ENCODE data around the gene CASP8AP2. TPM values are rescaled to one million over a fixed set of nuclear protein-coding genes. Genes with fewer than 3 reads are reported as not detected.
"Not testable (repeated sequence)": the region's sequence is repeated elsewhere in the genome, so short reads cannot be mapped to it uniquely, and the experiment has no call there.

The CASP8AP2 gene
- 1 to 10 TPM; 3.2 to 4.4 TPM for polyA plus RNA-seq

DNA sequence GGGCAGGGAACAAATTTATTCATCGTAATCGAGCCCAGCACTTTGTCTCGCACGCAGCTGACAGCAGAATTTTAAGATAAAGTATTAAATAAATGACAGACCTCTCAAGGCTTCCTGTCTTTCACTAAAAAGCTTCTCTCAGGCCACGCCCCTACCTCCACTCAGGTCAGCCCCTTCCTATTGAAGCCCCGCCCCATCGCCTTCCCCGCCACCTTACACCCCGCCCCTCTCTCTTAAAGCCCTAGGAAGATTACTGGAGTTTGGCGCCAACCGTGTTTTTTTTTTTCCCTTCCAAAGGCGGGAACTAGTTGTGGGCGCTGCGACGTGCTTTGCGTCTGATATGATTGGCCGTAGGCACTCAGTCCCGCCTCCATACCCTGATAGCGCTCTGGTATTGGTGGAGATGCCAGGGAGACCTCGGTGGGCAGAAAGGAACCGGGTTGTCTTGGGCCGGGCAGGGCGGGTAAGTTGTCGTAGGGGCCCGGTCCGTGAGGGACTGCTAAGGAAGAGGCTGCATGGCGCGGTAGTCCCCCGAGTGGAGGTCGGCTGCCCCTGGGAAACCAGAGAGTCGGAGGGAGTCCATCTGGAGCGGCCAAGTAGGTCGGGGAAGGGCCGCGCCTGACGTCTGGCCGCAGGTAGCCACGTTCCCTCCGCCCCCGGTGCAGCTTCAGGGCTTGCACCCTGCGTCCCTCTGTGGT, at the start of gene CASP8AP2:
Gene CASP8AP2 (plus strand): TSS at position 409 of the 698 bp plus-strand sequence.
- Histone ChIP-seq H3K36me3 (ENCODE audit: control insufficient read depth in 2 of 2, insufficient read depth in 2 of 2, low read length in 1 of 2) (no peaks in the 10 kb centered on the region), H3K4me1 (ENCODE audit: control insufficient read depth in 2 of 2, insufficient read depth in 2 of 2, low read length in 1 of 2) (peaks cover 0 to 2% of the 10 kb centered on the region in 2 donors), H3K27me3 (ENCODE audit: control insufficient read depth in 1 of 2, insufficient read depth in 2 of 2, low read length in 2 of 2) (no peaks in the 10 kb centered on the region), H3K27ac (ENCODE audit: low read depth in 2 of 2, low read length in 1 of 2) (peak within 1 kb of the TSS; percentile 78 to 94), H3K9me3 (ENCODE audit: control insufficient read depth in 2 of 2, insufficient read depth in 1 of 2, low read depth in 1 of 2, low read length in 1 of 2) (no peaks in the 10 kb centered on the region), H3K4me3 (ENCODE audit: low read depth in 1 of 2, low read length in 2 of 2) (peak within 1 kb of the TSS; percentile 74 to 92)
- WGBS, 2 donors = 0% methylated on average over 39 to 41 of the region's 41 CpGs

GRCh38 chr6:89781070-89782034, 48.3 kb upstream of the CASP8AP2 start:
- H3K4me1 ChIP-seq (ENCODE audit: control insufficient read depth in 2 of 2, insufficient read depth in 2 of 2, low read length in 1 of 2) = no peaks in the 10 kb centered on the region
- H3K36me3 ChIP-seq (ENCODE audit: control insufficient read depth in 2 of 2, insufficient read depth in 2 of 2, low read length in 1 of 2) = peaks cover 2 to 3% of the 10 kb centered on the region in 2 donors
- H3K9me3 ChIP-seq (ENCODE audit: control insufficient read depth in 2 of 2, insufficient read depth in 1 of 2, low read depth in 1 of 2, low read length in 1 of 2) = no peaks in the 10 kb centered on the region
- H3K27ac ChIP-seq (ENCODE audit: low read depth in 2 of 2, low read length in 1 of 2) = no peak overlapping the region
- WGBS, 2 donors = 91 to 92% methylated on average over 6 of the region's 6 CpGs
- no peak overlapping the region for H3K4me3 ChIP-seq (ENCODE audit: low read depth in 1 of 2, low read length in 2 of 2)
- no peaks in the 10 kb centered on the region for H3K27me3 ChIP-seq (ENCODE audit: control insufficient read depth in 1 of 2, insufficient read depth in 2 of 2, low read length in 2 of 2)

DNA sequence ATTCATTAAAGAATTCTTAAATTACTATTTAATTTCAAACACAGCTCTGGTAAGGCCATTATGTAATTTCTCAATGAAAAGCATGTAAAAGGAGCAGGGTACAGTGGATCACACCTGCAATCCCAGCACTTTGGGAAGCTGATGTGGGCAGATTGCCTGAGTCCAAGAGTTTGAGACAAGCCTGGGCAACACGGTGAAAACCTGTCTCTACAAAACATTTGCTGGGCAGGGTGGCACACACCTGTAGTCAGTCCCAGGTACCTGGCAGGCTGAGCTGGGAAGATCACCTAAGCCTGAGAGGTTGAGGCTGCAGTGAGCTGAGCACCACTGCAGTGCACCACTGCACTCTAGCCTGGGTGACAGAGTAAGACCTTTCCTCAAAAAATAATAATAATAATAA, 47.5 kb upstream of the CASP8AP2 start:
- 61 to 70% methylated on average over 1 of the region's 1 CpG for WGBS, 2 donors
- H3K4me3 ChIP-seq (ENCODE audit: low read depth in 1 of 2, low read length in 2 of 2) = no peak overlapping the region
- no peaks in the 10 kb centered on the region for H3K4me1 ChIP-seq (ENCODE audit: control insufficient read depth in 2 of 2, insufficient read depth in 2 of 2, low read length in 1 of 2)
- no peaks in the 10 kb centered on the region for H3K9me3 ChIP-seq (ENCODE audit: control insufficient read depth in 2 of 2, insufficient read depth in 1 of 2, low read depth in 1 of 2, low read length in 1 of 2)
- H3K27ac ChIP-seq (ENCODE audit: low read depth in 2 of 2, low read length in 1 of 2) = no peak overlapping the region
- H3K36me3 ChIP-seq (ENCODE audit: control insufficient read depth in 2 of 2, insufficient read depth in 2 of 2, low read length in 1 of 2) = peaks cover 2 to 3% of the 10 kb centered on the region in 2 donors
- H3K27me3 ChIP-seq (ENCODE audit: control insufficient read depth in 1 of 2, insufficient read depth in 2 of 2, low read length in 2 of 2) = no peaks in the 10 kb centered on the region

DNA sequence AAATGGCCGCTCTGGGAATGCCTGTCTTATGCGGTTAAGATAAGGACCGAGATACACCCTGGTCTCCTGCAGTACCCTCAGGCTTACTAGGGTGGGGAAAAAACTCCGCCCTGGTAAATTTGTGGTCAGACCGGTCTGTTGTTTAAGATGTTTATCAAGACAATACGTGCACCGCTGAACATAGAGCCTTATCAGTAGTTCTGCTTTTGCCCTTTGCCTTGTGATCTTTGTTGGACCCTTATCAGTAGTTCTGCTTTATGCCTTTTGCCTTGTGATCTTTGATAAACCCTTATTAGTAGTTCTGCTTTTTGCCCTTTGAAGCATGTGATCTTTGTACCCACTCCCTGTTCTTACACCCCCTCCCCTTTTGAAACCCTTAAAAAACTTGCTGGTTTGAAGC, 46.4 kb upstream of the CASP8AP2 start:
- H3K27ac ChIP-seq (ENCODE audit: low read depth in 2 of 2, low read length in 1 of 2); H3K36me3 ChIP-seq (ENCODE audit: control insufficient read depth in 2 of 2, insufficient read depth in 2 of 2, low read length in 1 of 2); H3K9me3 ChIP-seq (ENCODE audit: control insufficient read depth in 2 of 2, insufficient read depth in 1 of 2, low read depth in 1 of 2, low read length in 1 of 2); H3K4me1 ChIP-seq (ENCODE audit: control insufficient read depth in 2 of 2, insufficient read depth in 2 of 2, low read length in 1 of 2); H3K4me3 ChIP-seq (ENCODE audit: low read depth in 1 of 2, low read length in 2 of 2); H3K27me3 ChIP-seq (ENCODE audit: control insufficient read depth in 1 of 2, insufficient read depth in 2 of 2, low read length in 2 of 2): not testable (repeated sequence)
- WGBS, 2 donors = 90 to 91% methylated on average over 7 of the region's 7 CpGs

DNA sequence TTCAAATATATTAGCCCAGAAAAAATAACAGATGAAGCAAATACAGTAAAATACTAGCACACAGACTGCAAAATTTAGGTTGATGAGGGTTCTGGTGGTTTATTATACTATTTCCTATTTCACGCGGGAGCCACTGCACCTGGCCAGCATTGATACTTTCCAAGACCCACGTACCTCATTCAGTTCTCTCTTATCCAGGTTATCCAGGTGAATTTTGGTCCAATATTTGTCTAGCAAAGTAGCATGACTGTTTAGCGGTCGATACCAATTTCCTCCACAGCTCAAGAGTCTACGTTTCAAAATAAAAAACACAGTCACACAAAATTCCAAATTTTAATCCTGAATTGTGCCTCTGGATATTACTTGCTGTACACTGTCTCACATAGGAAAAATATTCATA, 44.8 kb upstream of the CASP8AP2 start:
- Histone ChIP-seq H3K9me3 (ENCODE audit: control insufficient read depth in 2 of 2, insufficient read depth in 1 of 2, low read depth in 1 of 2, low read length in 1 of 2) (no peaks in the 10 kb centered on the region), H3K4me1 (ENCODE audit: control insufficient read depth in 2 of 2, insufficient read depth in 2 of 2, low read length in 1 of 2) (no peaks in the 10 kb centered on the region), H3K27ac (ENCODE audit: low read depth in 2 of 2, low read length in 1 of 2) (no peak overlapping the region), H3K27me3 (ENCODE audit: control insufficient read depth in 1 of 2, insufficient read depth in 2 of 2, low read length in 2 of 2) (no peaks in the 10 kb centered on the region), H3K36me3 (ENCODE audit: control insufficient read depth in 2 of 2, insufficient read depth in 2 of 2, low read length in 1 of 2) (peaks cover 2 to 6% of the 10 kb centered on the region in 2 donors), H3K4me3 (ENCODE audit: low read depth in 1 of 2, low read length in 2 of 2) (no peak overlapping the region)
- WGBS, 2 donors = 84 to 96% methylated on average over 6 of the region's 6 CpGs

DNA sequence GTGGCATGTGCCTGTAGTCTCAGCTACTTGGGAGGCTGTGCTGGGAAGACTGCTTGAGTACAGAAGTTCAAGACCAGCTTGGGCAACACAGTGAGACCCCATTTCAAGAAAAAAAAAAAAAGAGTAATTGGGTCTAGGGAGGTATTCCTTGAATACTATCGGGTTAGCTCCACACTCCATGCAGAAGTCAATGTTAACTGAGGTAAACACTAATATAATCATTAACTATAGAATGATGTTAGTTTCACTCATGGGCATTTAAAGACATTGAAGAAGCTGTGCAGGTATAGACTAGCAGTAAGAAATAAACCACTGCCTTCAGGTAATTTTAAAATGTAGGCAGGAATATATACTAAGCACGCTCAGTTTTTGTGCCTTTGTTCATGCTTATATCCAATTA, 42.7 kb upstream of the CASP8AP2 start:
- no peak overlapping the region for H3K27ac ChIP-seq (ENCODE audit: low read depth in 2 of 2, low read length in 1 of 2)
- H3K9me3 ChIP-seq (ENCODE audit: control insufficient read depth in 2 of 2, insufficient read depth in 1 of 2, low read depth in 1 of 2, low read length in 1 of 2) = no peaks in the 10 kb centered on the region
- 88 to 93% methylated on average over 2 of the region's 2 CpGs for WGBS, 2 donors
- no peaks in the 10 kb centered on the region for H3K27me3 ChIP-seq (ENCODE audit: control insufficient read depth in 1 of 2, insufficient read depth in 2 of 2, low read length in 2 of 2)
- H3K4me3 ChIP-seq (ENCODE audit: low read depth in 1 of 2, low read length in 2 of 2) = no peak overlapping the region
- no peaks in the 10 kb centered on the region for H3K4me1 ChIP-seq (ENCODE audit: control insufficient read depth in 2 of 2, insufficient read depth in 2 of 2, low read length in 1 of 2)
- peaks cover 2 to 3% of the 10 kb centered on the region in 2 donors for H3K36me3 ChIP-seq (ENCODE audit: control insufficient read depth in 2 of 2, insufficient read depth in 2 of 2, low read length in 1 of 2)

GRCh38 chr6:89787660-89788328, 41.9 kb upstream of the CASP8AP2 start:
- no peak overlapping the region for H3K4me3 ChIP-seq (ENCODE audit: low read depth in 1 of 2, low read length in 2 of 2)
- no peaks in the 10 kb centered on the region for H3K27me3 ChIP-seq (ENCODE audit: control insufficient read depth in 1 of 2, insufficient read depth in 2 of 2, low read length in 2 of 2)
- 80 to 81% methylated on average over 7 of the region's 7 CpGs for WGBS, 2 donors
- H3K36me3 ChIP-seq (ENCODE audit: control insufficient read depth in 2 of 2, insufficient read depth in 2 of 2, low read length in 1 of 2) = peaks cover 2 to 3% of the 10 kb centered on the region in 2 donors
- no peak overlapping the region for H3K27ac ChIP-seq (ENCODE audit: low read depth in 2 of 2, low read length in 1 of 2)
- H3K9me3 ChIP-seq (ENCODE audit: control insufficient read depth in 2 of 2, insufficient read depth in 1 of 2, low read depth in 1 of 2, low read length in 1 of 2) = no peaks in the 10 kb centered on the region
- no peaks in the 10 kb centered on the region for H3K4me1 ChIP-seq (ENCODE audit: control insufficient read depth in 2 of 2, insufficient read depth in 2 of 2, low read length in 1 of 2)

GRCh38 chr6:89789980-89790379, 39.7 kb upstream of the CASP8AP2 start:
- H3K27me3 ChIP-seq (ENCODE audit: control insufficient read depth in 1 of 2, insufficient read depth in 2 of 2, low read length in 2 of 2) = no peaks in the 10 kb centered on the region
- peaks cover 3 to 10% of the 10 kb centered on the region in 2 donors for H3K36me3 ChIP-seq (ENCODE audit: control insufficient read depth in 2 of 2, insufficient read depth in 2 of 2, low read length in 1 of 2)
- H3K27ac ChIP-seq (ENCODE audit: low read depth in 2 of 2, low read length in 1 of 2) = no peak overlapping the region
- WGBS, 2 donors = 91 to 100% methylated on average over 1 of the region's 1 CpG
- H3K9me3 ChIP-seq (ENCODE audit: control insufficient read depth in 2 of 2, insufficient read depth in 1 of 2, low read depth in 1 of 2, low read length in 1 of 2) = no peaks in the 10 kb centered on the region
- no peak overlapping the region for H3K4me3 ChIP-seq (ENCODE audit: low read depth in 1 of 2, low read length in 2 of 2)
- peaks cover 0 to 2% of the 10 kb centered on the region in 2 donors for H3K4me1 ChIP-seq (ENCODE audit: control insufficient read depth in 2 of 2, insufficient read depth in 2 of 2, low read length in 1 of 2)

GRCh38 chr6:89790403-89790802, 39.3 kb upstream of the CASP8AP2 start:
- Histone ChIP-seq H3K27ac (ENCODE audit: low read depth in 2 of 2, low read length in 1 of 2) (no peak overlapping the region), H3K4me3 (ENCODE audit: low read depth in 1 of 2, low read length in 2 of 2) (no peak overlapping the region), H3K27me3 (ENCODE audit: control insufficient read depth in 1 of 2, insufficient read depth in 2 of 2, low read length in 2 of 2) (no peaks in the 10 kb centered on the region), H3K36me3 (ENCODE audit: control insufficient read depth in 2 of 2, insufficient read depth in 2 of 2, low read length in 1 of 2) (peaks cover 3 to 10% of the 10 kb centered on the region in 2 donors), H3K4me1 (ENCODE audit: control insufficient read depth in 2 of 2, insufficient read depth in 2 of 2, low read length in 1 of 2) (peaks cover 0 to 2% of the 10 kb centered on the region in 2 donors), H3K9me3 (ENCODE audit: control insufficient read depth in 2 of 2, insufficient read depth in 1 of 2, low read depth in 1 of 2, low read length in 1 of 2) (no peaks in the 10 kb centered on the region)
- 94 to 97% methylated on average over 2 of the region's 2 CpGs for WGBS, 2 donors
